Activated B cell treated with CpG ODN at 0.5 μM for 24 hours (primary cell): ENCODE data around the gene PNKD. TPM values are rescaled to one million over a fixed set of nuclear protein-coding genes. Genes with fewer than 3 reads are reported as not detected.

ENCODE experiments used
- ATAC-seq: fragments of 200-7000 bp; cut with Tn5 transposase; one replicate; pipeline ENCODE4 v1.10.0; 2021; ENCODE audit warnings: low read depth, mild to moderate bottlenecking, moderate library complexity
- CTCF ChIA-PET: fragments of 350-600 bp; sonication (Branson Sonifier 250); formaldehyde crosslinking; loops from one replicate; lab custom pipeline; 2021; ENCODE audit warnings: antibody characterized with exemption; lab: Charles Lee
- POLR2A ChIA-PET: fragments of 350-600 bp; sonication (Branson Sonifier 250); formaldehyde crosslinking; loops from one replicate; lab custom pipeline; 2021; ENCODE audit warnings: antibody characterized with exemption; lab: Charles Lee
- DNase-seq: peaks from one replicate; pipeline ENCODE4 v3.0.0; 2022
- H3K27ac Mint-ChIP-seq: one replicate; pipeline ENCODE4 v1.8.0; 2020; ENCODE audit warnings: mixed read lengths
- H3K27me3 Mint-ChIP-seq: one replicate; pipeline ENCODE4 v1.8.0; 2021; ENCODE audit warnings: mixed read lengths
- H3K36me3 Mint-ChIP-seq: one replicate; pipeline ENCODE4 v1.8.0; 2021; ENCODE audit warnings: low read depth, mixed read lengths
- H3K4me1 Mint-ChIP-seq: one replicate; pipeline ENCODE4 v1.8.0; 2021; ENCODE audit warnings: mixed read lengths
- H3K4me3 Mint-ChIP-seq: one replicate; pipeline ENCODE4 v1.8.0; 2020; ENCODE audit warnings: mild to moderate bottlenecking, mixed read lengths
- H3K9me3 Mint-ChIP-seq: one replicate; pipeline ENCODE4 v1.8.0; 2020; ENCODE audit warnings: mixed read lengths
- CTCF ChIP-seq: fragments of 200-600 bp; IDR thresholded peaks from one replicate; pipeline ENCODE4 v1.8.0; 2022; ENCODE audit warnings: antibody characterized with exemption, mild to moderate bottlenecking
- intact Hi-C: fragments of 100-400 bp; cut with micrococcal nuclease; formaldehyde crosslinking; loops from one replicate; pipeline ENCODE4 v1.15.1; 2024
- total RNA-seq: library from RNA; stranded (reverse); gene quantifications from 2 replicates; pipeline ENCODE4 v1.2.3, GENCODE V29; 2022

The PNKD gene
- total RNA-seq, 1 donor from 2014 or later = 21.0 TPM

- Mint-ChIP-seq H3K4me1 (peaks cover 91% of the 10 kb centered on the region), H3K4me3 (no peak overlapping the region), H3K27me3 (no peaks in the 10 kb centered on the region), H3K9me3 (no peaks in the 10 kb centered on the region), H3K27ac (peak overlapping the region; percentile 80), H3K36me3 (peaks cover 84% of the 10 kb centered on the region)
- DNase-seq (no peak), ATAC-seq (no peak)
- ChIA-PET POLR2A (interaction anchor here (1.0 to 10.1 kb wide), 3 partner anchors 9 to 43 kb away, joined by 3 to 211 read pairs (median 4); partner anchors contain the start of genes AAMP, ARPC2 and PNKD), CTCF (interaction anchor here (1.5 kb wide), 1 partner anchor 30 kb away, joined by 5 read pairs; no protein-coding TSS in a partner anchor)
- intact Hi-C loops = no loop called here
- no peak for TF ChIP-seq CTCF
These were observed 43.4 kb upstream of the PNKD start for GRCh38 chr2:218226903-218227302.

- DNase-seq (no peak), ATAC-seq (no peak)
- peaks cover 75% of the 10 kb centered on the region for H3K4me1 Mint-ChIP-seq
- CTCF ChIA-PET = interaction anchor here (3.0 to 3.3 kb wide), 2 partner anchors 9 to 29 kb away, joined by 21 to 23 read pairs; no protein-coding TSS in a partner anchor
- no peaks in the 10 kb centered on the region for H3K9me3 Mint-ChIP-seq
- no peaks in the 10 kb centered on the region for H3K27me3 Mint-ChIP-seq
- intact Hi-C loops = loop anchor here (1.0 to 2.0 kb wide), 4 partner anchors 10 to 42 kb away; no protein-coding TSS in a partner anchor
- H3K27ac Mint-ChIP-seq = peak overlapping the region; percentile 87
- POLR2A ChIA-PET = interaction anchor here (0.5 to 10.1 kb wide), 8 partner anchors 10 to 59 kb away, joined by 3 to 211 read pairs (median 6); partner anchors contain the start of genes AAMP, ARPC2 and PNKD
- H3K36me3 Mint-ChIP-seq = peaks cover 85% of the 10 kb centered on the region
- peak overlapping the region; percentile 56 for H3K4me3 Mint-ChIP-seq
- no peak for TF ChIP-seq CTCF
These were observed 41.8 kb upstream of the PNKD start for GRCh38 chr2:218228366-218229090.

- DNase-seq = no peak
- Mint-ChIP-seq H3K27me3 (no peaks in the 10 kb centered on the region), H3K27ac (peak overlapping the region; percentile 87), H3K4me3 (peak overlapping the region; percentile 56), H3K36me3 (peaks cover 86% of the 10 kb centered on the region), H3K4me1 (peaks cover 67% of the 10 kb centered on the region), H3K9me3 (no peaks in the 10 kb centered on the region)
- ChIA-PET POLR2A (interaction anchor here (0.7 to 10.1 kb wide), 12 partner anchors 9 to 1000 kb away, joined by 3 to 211 read pairs (median 5); partner anchors contain the start of genes AAMP, ANKZF1, ARPC2 and ATG9A), CTCF (interaction anchor here (0.9 to 3.3 kb wide), 3 partner anchors 9 to 42 kb away, joined by 4 to 23 read pairs (median 21); no protein-coding TSS in a partner anchor)
- intact Hi-C loops = loop anchor here (1.0 to 2.0 kb wide), 4 partner anchors 11 to 43 kb away; no protein-coding TSS in a partner anchor
- no peak for TF ChIP-seq CTCF
- ATAC-seq = peak; percentile 91
These were observed 41.1 kb upstream of the PNKD start for GRCh38 chr2:218229239-218229638.

GRCh38 chr2:218229851-218230250, 40.5 kb upstream of the PNKD start:
- ChIA-PET CTCF (interaction anchor here (0.9 to 3.3 kb wide), 3 partner anchors 10 to 43 kb away, joined by 4 to 23 read pairs (median 21); no protein-coding TSS in a partner anchor), POLR2A (interaction anchor here (0.7 to 10.1 kb wide), 11 partner anchors 8 to 1000 kb away, joined by 3 to 211 read pairs (median 6); partner anchors contain the start of genes ANKZF1, ARPC2 and ATG9A)
- peak overlapping the region; percentile 78 for H3K27ac Mint-ChIP-seq
- H3K4me3 Mint-ChIP-seq = peak overlapping the region; percentile 28
- no peak for TF ChIP-seq CTCF
- no peak for DNase-seq
- H3K27me3 Mint-ChIP-seq = no peaks in the 10 kb centered on the region
- no peak for ATAC-seq
- no peaks in the 10 kb centered on the region for H3K9me3 Mint-ChIP-seq
- H3K36me3 Mint-ChIP-seq = peaks cover 86% of the 10 kb centered on the region
- peaks cover 61% of the 10 kb centered on the region for H3K4me1 Mint-ChIP-seq
- intact Hi-C loops = loop anchor here (1.0 to 2.0 kb wide), 4 partner anchors 12 to 44 kb away; no protein-coding TSS in a partner anchor
